ENCODE measurements around the gene CYTH4. TPM values are rescaled to one million over a fixed set of nuclear protein-coding genes. Genes with fewer than 3 reads are reported as not detected.

The CYTH4 gene
- total and polyA plus RNA-seq, 2 donors (not counting 3 experiments of a cell fraction or from before 2014, with no cell fraction given): 0.06 TPM; not detected in 1

- intact Hi-C loops (cut with micrococcal nuclease) (loop anchor here (1.0 kb wide), 1 partner anchor 116 kb away; no protein-coding TSS in a partner anchor), dilution Hi-C loops (cut with MboI; ENCODE audit: extremely low pct_ligation_motif_present, low sequenced_read_pairs) (no loop called here)
- TF ChIP-seq EZH2 (IDR thresholded peaks at IDR 0.05; ENCODE audit: borderline replicate concordance, low read depth, low read length, severe bottlenecking) (no peak), GATA2 (IDR thresholded peaks at IDR 0.05; ENCODE audit: insufficient read depth, insufficient read length, low read depth, low read length) (no peak), POLR2A (IDR thresholded peaks at IDR 0.05; ENCODE audit: low read depth, low read length) (no peak)
- TF ChIP-seq, protein P1, sequence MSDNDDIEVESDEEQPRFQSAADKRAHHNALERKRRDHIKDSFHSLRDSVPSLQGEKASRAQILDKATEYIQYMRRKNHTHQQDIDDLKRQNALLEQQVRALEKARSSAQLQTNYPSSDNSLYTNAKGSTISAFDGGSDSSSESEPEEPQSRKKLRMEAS (IDR thresholded peaks at IDR 0.05; ENCODE audit: insufficient read depth, insufficient read length): no peak
- TF ChIP-seq, protein P2, sequence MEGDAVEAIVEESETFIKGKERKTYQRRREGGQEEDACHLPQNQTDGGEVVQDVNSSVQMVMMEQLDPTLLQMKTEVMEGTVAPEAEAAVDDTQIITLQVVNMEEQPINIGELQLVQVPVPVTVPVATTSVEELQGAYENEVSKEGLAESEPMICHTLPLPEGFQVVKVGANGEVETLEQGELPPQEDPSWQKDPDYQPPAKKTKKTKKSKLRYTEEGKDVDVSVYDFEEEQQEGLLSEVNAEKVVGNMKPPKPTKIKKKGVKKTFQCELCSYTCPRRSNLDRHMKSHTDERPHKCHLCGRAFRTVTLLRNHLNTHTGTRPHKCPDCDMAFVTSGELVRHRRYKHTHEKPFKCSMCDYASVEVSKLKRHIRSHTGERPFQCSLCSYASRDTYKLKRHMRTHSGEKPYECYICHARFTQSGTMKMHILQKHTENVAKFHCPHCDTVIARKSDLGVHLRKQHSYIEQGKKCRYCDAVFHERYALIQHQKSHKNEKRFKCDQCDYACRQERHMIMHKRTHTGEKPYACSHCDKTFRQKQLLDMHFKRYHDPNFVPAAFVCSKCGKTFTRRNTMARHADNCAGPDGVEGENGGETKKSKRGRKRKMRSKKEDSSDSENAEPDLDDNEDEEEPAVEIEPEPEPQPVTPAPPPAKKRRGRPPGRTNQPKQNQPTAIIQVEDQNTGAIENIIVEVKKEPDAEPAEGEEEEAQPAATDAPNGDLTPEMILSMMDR (IDR thresholded peaks at IDR 0.05; ENCODE audit: extremely low read depth in 1 of 2, insufficient read depth in 1 of 2, low read depth in 1 of 2, low read length in 2 of 2): no peak
- Histone ChIP-seq H2AFZ (ENCODE audit: low read depth, low read length) (no peak overlapping the region), H3K9me1 (replicated peaks; ENCODE audit: control insufficient read depth, extremely low read depth, insufficient read depth, low read length) (no peaks in the 10 kb centered on the region), H3K27me3 (ENCODE audit: control insufficient read depth in 2 of 2, insufficient read depth in 2 of 2, low read length in 2 of 2) (no peaks in the 10 kb centered on the region), H3K9me3 (replicated peaks; ENCODE audit: control insufficient read depth, insufficient read depth, low read length) (no peaks in the 10 kb centered on the region), H3K4me1 (ENCODE audit: control insufficient read depth, extremely low read depth, insufficient read depth, low read length) (peaks cover 6% of the 10 kb centered on the region), H3K9ac (replicated peaks; ENCODE audit: extremely low read depth, insufficient read depth, low read length) (no peak overlapping the region), H3K27ac (ENCODE audit: insufficient read depth, low read depth, low read length) (no peak overlapping the region), H3K4me2 (ENCODE audit: insufficient read depth, low read length) (no peak overlapping the region), H3K36me3 (ENCODE audit: control insufficient read depth in 2 of 2, extremely low read depth in 1 of 2, insufficient read depth in 2 of 2, low read length in 2 of 2) (no peaks in the 10 kb centered on the region), H3K79me2 (ENCODE audit: control insufficient read depth, insufficient read depth, low read length) (no peaks in the 10 kb centered on the region), H3K4me3 (replicated peaks in 1 of 3; ENCODE audit: insufficient read depth in 1 of 3, low read depth in 1 of 3, low read length in 3 of 3) (no peak overlapping the region), H4K20me1 (replicated peaks; ENCODE audit: control insufficient read depth, extremely low read depth, insufficient read depth, low read length) (no peaks in the 10 kb centered on the region)
- CTCF ChIA-PET: interaction anchor here (0.5 to 8.5 kb wide), 18 partner anchors 12 to 276 kb away, joined by 3 to 168 read pairs (median 3); partner anchors contain the start of gene ELFN2
- no peak for DNase-seq (ENCODE audit: low read depth, low spot score)
- FAIRE-seq: no peak
- BruUV-seq (replicated peaks): no TSS peak
- POLR2A ChIA-PET: no interaction called here
These were observed 34.1 kb downstream of the CYTH4 start for GRCh38 chr22:37316405-37316804.

Data from endothelial cell of umbilical vein (primary cell).